SHP77 treated with DMSO at 0.1 percent for 48 hours (cell line): ENCODE data around the gene PLEKHA8.
"Not testable (repeated sequence)": the region's sequence is repeated elsewhere in the genome, so short reads cannot be mapped to it uniquely, and the experiment has no call there.

ENCODE experiments used
- DNase-seq: peaks from one replicate; lab custom pipeline; 2025; lab: John Stamatoyannopoulos, UW

Gene PLEKHA8

DNA sequence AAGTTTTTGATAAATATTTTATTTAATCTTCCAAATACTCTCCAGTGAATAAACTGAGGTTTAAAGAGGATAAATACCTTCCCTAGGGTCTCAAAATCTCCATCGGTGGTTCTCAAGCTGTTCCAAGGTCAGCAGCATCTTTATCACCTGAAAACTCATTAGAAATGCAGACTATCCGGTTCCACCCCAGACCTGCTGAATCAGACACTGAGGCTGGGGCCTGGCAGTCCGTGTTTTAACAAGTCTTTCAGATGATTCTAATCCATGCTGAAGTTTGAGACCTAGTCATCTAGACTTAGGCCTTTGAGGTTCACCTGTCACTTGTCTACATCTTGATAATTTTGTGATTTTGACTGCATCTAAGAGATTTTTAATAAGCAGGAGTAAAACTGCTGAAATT, 37.5 kb downstream of the PLEKHA8 start:
- no peak for DNase-seq

GRCh38 chr7:30066687-30067086, 38.5 kb downstream of the PLEKHA8 start:
- no peak for DNase-seq

DNA sequence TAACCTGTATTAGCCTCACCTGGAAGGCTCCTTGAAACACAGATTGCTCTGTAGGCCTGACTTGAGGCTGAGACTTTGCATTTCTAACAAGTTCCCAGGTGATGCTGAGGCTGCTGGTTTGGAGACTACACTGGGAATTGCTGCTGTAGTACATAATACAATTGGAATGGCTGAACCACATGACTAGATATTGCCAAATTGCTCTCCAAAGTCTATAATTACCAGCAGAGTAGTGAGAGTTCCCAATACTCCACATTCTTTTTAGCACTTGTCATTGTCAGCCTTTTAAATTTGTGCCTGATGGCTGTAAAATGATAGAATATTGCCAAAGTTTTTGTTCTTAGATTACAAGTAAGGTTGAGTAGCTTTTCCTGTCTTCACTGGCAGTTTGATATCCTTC, 39.9 kb downstream of the PLEKHA8 start:
- DNase-seq, result no peak

DNA sequence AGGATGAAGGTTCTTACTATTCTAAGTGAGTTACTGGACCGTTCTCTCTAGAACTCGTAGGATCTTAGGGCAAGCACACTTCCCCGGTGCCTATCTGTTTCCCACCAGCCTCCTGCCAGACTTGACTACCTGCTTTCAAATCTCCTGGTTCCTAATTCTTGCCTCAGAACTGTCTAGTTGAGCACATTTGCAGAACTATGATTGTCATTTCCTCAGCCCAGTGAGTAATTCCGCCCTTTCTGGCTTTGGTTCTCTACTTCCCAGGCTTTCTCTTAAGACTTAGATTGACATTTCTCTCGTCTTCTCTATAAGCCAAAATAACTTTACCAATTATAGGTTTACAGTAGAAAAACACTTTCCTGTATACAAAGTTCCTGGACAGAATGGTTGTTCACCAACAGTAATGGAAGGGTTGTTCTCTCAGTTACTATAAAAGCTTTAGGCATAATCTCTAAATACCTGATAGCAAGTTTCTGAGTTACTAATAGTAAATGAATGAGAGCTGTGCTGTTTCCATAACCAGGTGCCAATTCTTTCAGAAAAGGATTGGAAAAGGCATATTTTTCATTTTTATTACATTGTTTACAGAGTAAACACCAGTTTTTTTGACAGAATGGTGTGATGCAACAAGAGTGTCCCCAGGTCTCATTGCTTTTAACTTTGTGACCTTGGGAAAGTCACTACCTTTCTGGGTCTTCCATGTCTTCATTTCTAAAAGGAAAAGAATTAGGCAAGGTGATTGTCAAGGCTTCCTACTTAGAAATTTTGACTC, 41.1 kb downstream of the PLEKHA8 start:
- DNase-seq, result no peak

GRCh38 chr7:30070052-30070451, 41.8 kb downstream of the PLEKHA8 start:
- DNase-seq, result no peak

GRCh38 chr7:30072735-30073134, 44.5 kb downstream of the PLEKHA8 start:
- no peak for DNase-seq

DNA sequence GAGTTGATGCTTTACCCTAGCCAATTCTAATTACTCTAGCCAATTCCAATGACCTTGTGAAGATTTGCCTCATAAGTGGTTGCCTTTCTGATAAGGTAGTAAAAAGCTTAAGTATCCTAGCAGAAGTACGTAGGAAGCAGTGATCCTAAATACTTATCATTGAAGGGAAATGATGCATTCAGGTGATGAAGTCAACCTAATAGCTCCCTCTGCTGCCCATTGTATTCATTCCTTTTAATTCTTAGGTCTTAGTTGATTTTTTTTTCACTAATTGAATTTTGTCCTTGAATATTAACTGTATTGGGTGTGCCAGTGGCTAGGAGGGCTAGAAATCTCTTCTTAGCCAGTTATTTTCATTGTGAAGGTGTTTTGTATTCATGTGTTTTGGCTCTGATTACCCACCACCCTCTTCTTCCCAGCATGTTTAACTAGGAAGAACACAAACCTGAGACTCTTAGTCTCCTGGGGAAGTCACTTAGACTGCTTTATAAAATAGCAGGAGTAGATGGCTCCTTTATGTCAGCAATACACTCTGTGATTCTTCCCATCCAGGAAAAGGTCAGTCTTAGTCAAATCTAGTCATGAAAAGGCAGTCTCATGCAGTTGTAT, 46.3 kb downstream of the PLEKHA8 start:
- DNase-seq, result peak; percentile 34

DNA sequence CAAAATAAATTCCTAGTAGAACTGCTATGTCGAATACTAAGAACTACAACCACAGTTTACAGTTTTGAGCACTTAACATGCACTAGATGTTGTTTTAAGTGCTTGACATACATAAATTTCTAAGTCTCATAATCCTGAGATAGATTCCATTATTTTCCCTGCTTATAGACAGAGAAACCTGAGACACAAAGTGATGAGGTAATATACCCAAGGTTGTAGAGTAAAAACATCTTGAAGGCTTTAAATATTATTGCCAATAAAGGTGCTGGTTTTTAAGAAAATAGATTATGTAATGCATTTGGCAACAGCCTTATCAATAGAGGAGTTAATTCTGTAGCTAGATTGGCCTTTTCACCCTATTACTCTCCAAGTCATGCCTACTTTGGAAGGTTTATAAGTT, 48.2 kb downstream of the PLEKHA8 start:
- no peak for DNase-seq

- no peak for DNase-seq
These were observed 50.1 kb downstream of the PLEKHA8 start for GRCh38 chr7:30078280-30078679.

- DNase-seq, result no peak
These were observed 51.7 kb downstream of the PLEKHA8 start for GRCh38 chr7:30079880-30080279.

- DNase-seq, result no peak
These were observed 52.6 kb downstream of the PLEKHA8 start for GRCh38 chr7:30080818-30081217.

- no peak for DNase-seq
These were observed 54.5 kb downstream of the PLEKHA8 start for GRCh38 chr7:30082686-30083085.

GRCh38 chr7:30083334-30083733, 55.1 kb downstream of the PLEKHA8 start:
- no peak for DNase-seq

DNA sequence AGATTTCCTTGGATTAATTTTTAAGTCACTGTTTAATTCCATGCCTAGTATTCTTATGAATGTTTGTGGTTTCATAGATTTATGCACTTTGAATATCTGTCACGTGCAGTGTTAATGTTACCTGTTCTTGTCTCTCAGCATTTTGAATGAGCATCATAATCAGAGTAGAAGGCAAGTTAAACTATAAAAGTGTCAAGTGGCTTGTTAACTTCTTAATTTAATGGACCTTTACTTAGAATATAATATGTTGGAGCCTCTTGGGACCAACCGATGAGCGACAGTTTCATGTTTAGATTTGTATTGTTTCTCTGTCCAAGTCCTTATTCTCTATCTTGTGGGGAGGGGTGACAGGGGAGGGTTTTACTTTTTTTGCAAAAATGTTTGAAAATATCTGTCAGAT, 56.0 kb downstream of the PLEKHA8 start:
- no peak for DNase-seq

DNA sequence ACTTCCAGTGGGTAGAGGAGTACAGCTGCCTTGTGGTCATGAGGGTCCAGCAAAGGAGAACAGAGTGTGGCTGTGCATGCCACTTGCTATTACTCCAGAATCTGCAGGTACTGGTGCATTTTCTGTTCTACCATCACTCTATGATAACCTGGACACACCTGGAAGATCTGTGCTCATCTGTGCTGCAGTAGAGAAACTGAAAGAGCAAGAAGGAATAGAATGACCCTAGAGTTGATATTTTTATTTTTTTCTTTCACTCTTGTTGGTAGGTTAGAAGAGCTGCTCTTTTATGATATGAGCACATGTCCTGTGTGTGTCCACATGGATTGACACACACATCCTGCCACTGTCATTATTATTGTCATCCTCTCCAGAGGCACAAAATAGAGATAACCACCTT, 58.3 kb downstream of the PLEKHA8 start:
- no peak for DNase-seq

- DNase-seq, result no peak
These were observed 59.2 kb downstream of the PLEKHA8 start for GRCh38 chr7:30087371-30087770.

DNA sequence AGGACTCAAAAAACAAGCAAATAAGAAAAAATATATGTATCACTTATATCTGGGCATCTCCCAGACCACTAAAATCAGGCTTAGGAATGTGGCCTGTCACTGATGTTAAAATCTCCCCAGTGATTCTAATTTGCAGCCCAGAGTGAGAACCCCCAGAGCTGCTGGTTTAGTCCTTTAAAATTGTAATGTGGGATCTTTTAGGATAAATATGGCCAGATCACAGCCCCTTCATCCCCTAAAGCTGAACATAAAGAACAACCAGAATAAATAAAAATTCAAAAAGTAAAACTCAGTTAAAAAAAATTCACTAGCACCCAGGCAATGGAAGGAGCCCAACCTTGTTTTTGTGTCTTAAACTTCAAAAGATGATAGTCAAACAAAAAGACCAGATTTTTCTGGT, 60.1 kb downstream of the PLEKHA8 start:
- no peak for DNase-seq

GRCh38 chr7:30090111-30090510, 61.9 kb downstream of the PLEKHA8 start:
- DNase-seq, result no peak

- DNase-seq, result no peak
These were observed 63.3 kb downstream of the PLEKHA8 start for GRCh38 chr7:30091491-30091912.

GRCh38 chr7:30091987-30092386, 63.8 kb downstream of the PLEKHA8 start:
- no peak for DNase-seq

DNA sequence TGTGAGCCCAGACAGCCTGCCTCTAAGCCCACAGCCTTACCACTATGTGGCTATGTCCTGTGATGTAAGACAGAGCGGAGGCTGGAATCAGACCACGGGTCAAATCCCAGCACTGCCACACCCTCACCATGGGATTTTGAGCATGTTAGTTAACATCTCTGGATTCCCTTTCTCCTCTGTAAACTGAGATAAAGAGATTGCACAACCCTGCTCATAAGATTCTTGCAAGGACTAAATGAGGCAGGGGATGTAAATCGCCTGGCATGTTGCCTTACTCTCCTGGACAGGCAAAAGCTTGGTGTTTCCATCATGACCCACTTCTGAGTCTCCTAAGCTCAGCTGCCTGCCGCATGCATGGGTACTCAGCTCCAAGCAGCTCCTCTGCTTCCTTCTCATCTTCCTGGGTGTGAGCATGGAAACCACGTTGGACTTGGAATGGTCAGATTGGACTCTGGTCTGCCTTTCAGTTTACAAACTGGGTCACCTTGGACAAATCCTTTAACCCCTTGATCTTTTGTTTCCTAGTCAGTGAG, 65.3 kb downstream of the PLEKHA8 start:
- DNase-seq, result no peak

DNA sequence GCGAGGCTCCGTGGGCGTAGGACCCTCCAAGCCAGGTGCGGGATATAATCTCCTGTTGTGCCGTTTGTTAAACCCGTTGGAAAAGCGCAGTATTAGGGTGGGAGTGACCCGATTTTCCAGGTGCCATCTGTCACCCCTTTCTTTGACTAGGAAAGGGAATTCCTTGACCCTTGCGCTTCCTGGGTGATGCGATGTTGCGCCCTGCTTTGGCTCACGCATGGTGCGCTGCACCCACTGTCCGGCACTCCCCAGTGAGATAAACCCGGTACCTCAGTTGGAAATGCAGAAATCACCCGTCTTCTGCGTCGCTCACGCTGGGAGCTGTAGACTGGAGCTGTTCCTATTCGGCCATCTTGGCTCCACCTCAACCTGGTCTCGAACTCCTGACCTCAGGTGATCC, 70.4 kb downstream of the PLEKHA8 start:
- not testable (repeated sequence) for DNase-seq

DNA sequence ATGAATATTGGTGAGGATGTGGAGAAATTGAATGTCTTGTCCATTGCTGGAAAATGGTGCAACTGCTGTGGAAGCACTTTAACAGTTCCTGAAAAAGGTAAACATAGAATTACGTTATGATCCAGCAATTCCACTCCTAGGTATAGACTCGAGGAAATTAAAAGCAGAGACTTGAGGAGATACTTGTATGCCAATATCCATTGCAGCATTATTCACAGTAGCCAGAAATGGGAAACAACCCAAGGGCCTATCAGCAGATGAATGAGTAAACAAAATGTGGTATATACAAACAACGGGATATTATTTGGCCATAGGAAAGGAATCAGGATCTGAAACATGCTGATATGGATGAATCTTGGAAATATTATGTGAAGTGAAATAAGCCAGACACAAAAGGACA, 74.1 kb downstream of the PLEKHA8 start:
- DNase-seq, result no peak

DNA sequence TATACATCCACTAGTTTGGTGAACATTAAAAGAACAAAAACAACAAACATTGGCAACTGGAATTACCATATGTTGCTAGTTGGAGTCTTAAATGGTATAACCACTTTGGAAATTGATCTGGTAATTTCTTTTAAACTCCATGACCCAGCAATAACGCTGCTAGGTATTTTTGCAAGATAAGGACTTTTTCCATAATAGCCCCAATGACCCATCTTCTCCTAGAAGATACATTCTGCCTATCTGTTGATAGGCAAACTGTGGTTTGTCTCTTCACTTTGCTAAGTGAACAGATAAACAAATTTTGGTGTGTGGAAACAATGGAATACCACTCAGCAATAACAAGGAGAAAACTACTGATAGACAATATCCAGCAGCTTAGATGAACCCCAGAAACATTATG, 75.9 kb downstream of the PLEKHA8 start:
- DNase-seq, result no peak
